NCI-H187 treated with DMSO at 0.1 percent for 48 hours (cell line): Measurements from ENCODE around the gene KLF7.

Source experiments
- DNase-seq: peaks from one replicate; lab custom pipeline; 2025; lab: John Stamatoyannopoulos, UW

Gene KLF7

GRCh38 chr2:207166349-207167098 lies 776 bp upstream of the KLF7 start:
- no peak for DNase-seq

- DNase-seq, result peak; percentile 89
These were observed 246 bp upstream of the KLF7 start for GRCh38 chr2:207166039-207166348.

- DNase-seq, result no peak
These were observed 1.5 kb downstream of the KLF7 start for GRCh38 chr2:207164006-207164831.

- DNase-seq, result no peak
These were observed 2.1 kb downstream of the KLF7 start for GRCh38 chr2:207163756-207164005.

- no peak for DNase-seq
These were observed 2.5 kb downstream of the KLF7 start for GRCh38 chr2:207163053-207163755.

- DNase-seq, result no peak
These were observed 3.4 kb downstream of the KLF7 start for GRCh38 chr2:207162316-207162715.

- no peak for DNase-seq
These were observed 4.3 kb downstream of the KLF7 start for GRCh38 chr2:207161247-207162123.

- DNase-seq, result no peak
These were observed 5.6 kb downstream of the KLF7 start for GRCh38 chr2:207160115-207160514.

GRCh38 chr2:207159002-207159401 lies 6.7 kb downstream of the KLF7 start:
- DNase-seq, result no peak

GRCh38 chr2:207157731-207158130 lies 8.0 kb downstream of the KLF7 start:
- DNase-seq, result no peak

GRCh38 chr2:207157162-207157481 lies 8.6 kb downstream of the KLF7 start:
- no peak for DNase-seq

GRCh38 chr2:207156451-207157161 lies 9.1 kb downstream of the KLF7 start:
- no peak for DNase-seq

- peak; percentile 50 for DNase-seq
These were observed 10.0 kb downstream of the KLF7 start for GRCh38 chr2:207155516-207156444.

- no peak for DNase-seq
These were observed 10.9 kb downstream of the KLF7 start for GRCh38 chr2:207154556-207155510.

- no peak for DNase-seq
These were observed 12.3 kb downstream of the KLF7 start for GRCh38 chr2:207153266-207153975.

- DNase-seq, result no peak
These were observed 14.7 kb downstream of the KLF7 start for GRCh38 chr2:207151048-207151447.

- no peak for DNase-seq
These were observed 15.5 kb downstream of the KLF7 start for GRCh38 chr2:207150284-207150683.
